GM12878 (cell line): Measurements from ENCODE around the gene TCF4. TPM values are rescaled to one million over a fixed set of nuclear protein-coding genes. Genes with fewer than 3 reads are reported as not detected.

Experiments
- ATAC-seq: fragments of 200-7000 bp; cut with Tn5 transposase; 3 replicates; pipeline ENCODE4 v1.9.1; 2020; ENCODE audit warnings: mild to moderate bottlenecking, moderate library complexity
- BruUV-seq: library from RNA; stranded (reverse); fragments of 400-500 nt; replicated peaks from 2 replicates; lab custom pipeline; 2021; lab: Mats Ljungman, UMichigan
- CTCF ChIA-PET: fragments of 300-600 bp; sonication (Branson Sonifier 250); formaldehyde crosslinking; extraction: SDS; loops from one replicate; lab custom pipeline; 2021; ENCODE audit warnings: inconsistent platforms; lab: Yijun Ruan, JAX
- POLR2A ChIA-PET: fragments of 350-600 bp; formaldehyde crosslinking; extraction: SDS; loops from one replicate; lab custom pipeline; 2021; ENCODE audit warnings: inconsistent platforms; lab: Charles Lee
- RAD21 ChIA-PET: fragments of 300-600 bp; sonication (Branson Sonifier 250); formaldehyde crosslinking; loops from one replicate; lab custom pipeline; 2023; ENCODE audit warnings: antibody characterized with exemption; ENCODE audit not compliant: unreplicated experiment; lab: Charles Lee
- SMC1A ChIA-PET: fragments of 300-600 bp; sonication (Branson Sonifier 250); formaldehyde crosslinking; loops from one replicate; lab custom pipeline; 2023; ENCODE audit not compliant: unreplicated experiment, uncharacterized antibody; lab: Charles Lee
- DNase-seq: peaks from one replicate; pipeline ENCODE4 v3.0.0-alpha.2; 2011; ENCODE audit warnings: low read depth, low spot score
- FAIRE-seq: peaks from 3 replicates; lab custom pipeline; 2011; peaks lifted over from hg19 to GRCh38; lab: Jason Lieb, UNC
- H2AFZ ChIP-seq: 2 replicates; pipeline ENCODE4 v1.6.0; 2011; ENCODE audit warnings: low read depth, low read length, control low read depth; ENCODE audit not compliant: control insufficient read depth
- H3K27ac ChIP-seq: 2 replicates; pipeline ENCODE4 v1.5.1; 2011; ENCODE audit warnings: control low read depth; ENCODE audit not compliant: control insufficient read depth, insufficient read depth
- H3K27me3 ChIP-seq, 2 experiments: replicated peaks in 1 of 2; 2 replicates each; pipeline versions ENCODE4 v1.6.0 to v1.6.1; 2011; ENCODE audit warnings: low read length in 1 of 2; ENCODE audit not compliant: control insufficient read depth in 2 of 2, insufficient read depth in 2 of 2
- H3K36me3 ChIP-seq, 2 experiments: 2 replicates each; pipeline ENCODE4 v1.5.1; 2011; ENCODE audit warnings: low read length in 1 of 2; ENCODE audit not compliant: control insufficient read depth in 2 of 2, insufficient read depth in 2 of 2
- H3K4me1 ChIP-seq: 2 replicates; pipeline ENCODE4 v1.6.1; 2011; ENCODE audit warnings: mild to moderate bottlenecking, low read length, moderate library complexity, mixed read lengths; ENCODE audit not compliant: control insufficient read depth, insufficient read depth
- H3K4me2 ChIP-seq: 2 replicates; pipeline ENCODE4 v1.6.0; 2011; ENCODE audit warnings: control low read depth; ENCODE audit not compliant: control insufficient read depth, insufficient read depth
- H3K4me3 ChIP-seq: fragments of 200-600 bp; sonication (generic); 2 replicates; pipeline ENCODE4 v1.5.1; 2016
- H3K79me2 ChIP-seq: 2 replicates; pipeline ENCODE4 v1.6.0; 2011; ENCODE audit warnings: low read length; ENCODE audit not compliant: control insufficient read depth, insufficient read depth
- H3K9ac ChIP-seq: 2 replicates; pipeline ENCODE4 v1.8.0; 2011; ENCODE audit warnings: low read length, control low read depth, mixed read lengths; ENCODE audit not compliant: control insufficient read depth, insufficient read depth
- H3K9me3 ChIP-seq: replicated peaks from 3 replicates; pipeline ENCODE4 v1.5.1; 2011; ENCODE audit warnings: mild to moderate bottlenecking, low read length; ENCODE audit not compliant: control insufficient read depth, insufficient read depth
- H4K20me1 ChIP-seq: 2 replicates; pipeline ENCODE4 v1.6.0; 2011; ENCODE audit not compliant: control insufficient read depth, insufficient read depth
- CEBPB ChIP-seq, 2 experiments: fragments of 150-350 bp in 1 of 2; IDR thresholded peaks; 2 replicates each; pipeline ENCODE4 v1.6.1; 2012 to 2014; ENCODE audit warnings: low read depth in 2 of 2, low read length in 2 of 2, borderline replicate concordance in 1 of 2, inconsistent platforms in 1 of 2
- HCFC1 ChIP-seq: fragments of 150-350 bp; IDR thresholded peaks from 2 replicates; pipeline ENCODE4 v1.6.1; 2014; ENCODE audit warnings: low read length
- KAT2A ChIP-seq: conservative IDR thresholded peaks from 2 replicates; pipeline ENCODE4 v1.6.1; 2011; ENCODE audit warnings: low read depth, low read length; ENCODE audit not compliant: control insufficient read depth
- MEF2A ChIP-seq: IDR thresholded peaks from 2 replicates; pipeline ENCODE4 v1.6.1; 2011; ENCODE audit warnings: low read depth, mild to moderate bottlenecking, low read length, moderate library complexity; ENCODE audit not compliant: insufficient read depth
- NFYB ChIP-seq: IDR thresholded peaks from 2 replicates; pipeline ENCODE4 v1.6.1; 2011; ENCODE audit warnings: low read depth, mild to moderate bottlenecking, low read length, improper control_type of control experiment, moderate library complexity; ENCODE audit not compliant: insufficient read depth
- NR2F1 ChIP-seq: fragments of 450-650 bp; conservative IDR thresholded peaks from 2 replicates; pipeline ENCODE4 v1.6.1; 2017; ENCODE audit warnings: mild to moderate bottlenecking
- PKNOX1 ChIP-seq: fragments of 450-650 bp; IDR thresholded peaks from 2 replicates; pipeline ENCODE4 v1.6.1; 2016; ENCODE audit warnings: mild to moderate bottlenecking
- RB1 ChIP-seq: fragments of 450-650 bp; formaldehyde crosslinking; IDR thresholded peaks from 2 replicates; pipeline ENCODE4 v1.6.1; 2017; ENCODE audit warnings: mild to moderate bottlenecking, borderline replicate concordance
- ZNF217 ChIP-seq: fragments of 450-650 bp; IDR thresholded peaks from 2 replicates; pipeline ENCODE4 v1.6.1; 2017; ENCODE audit warnings: antibody characterized with exemption, mild to moderate bottlenecking
- ZNF622 ChIP-seq: fragments of 450-650 bp; IDR thresholded peaks from 2 replicates; pipeline ENCODE4 v1.6.1; 2017; ENCODE audit warnings: mild to moderate bottlenecking, inconsistent platforms
- ZZZ3 ChIP-seq: IDR thresholded peaks from 2 replicates; pipeline ENCODE4 v1.6.1; 2011; ENCODE audit warnings: low read depth; ENCODE audit not compliant: control insufficient read depth, insufficient read length
- WGBS: methylation state at CpG from one replicate; pipeline ENCODE4 v1.1.6; 2016; ENCODE audit warnings: low lambda C conversion rate; ENCODE audit not compliant: insufficient replicate concordance, insufficient coverage; ENCODE audit errors: missing lambda C conversion rate; 5-methylcytosine and 5-hydroxymethylcytosine counted together
- in situ Hi-C: fragments of 300-500 bp; cut with MboI; formaldehyde crosslinking; loops from 9 replicates; pipeline ENCODE4 v1.14.3; 2018; ENCODE audit warnings: mixed read lengths
- intact Hi-C: fragments of 100-400 bp; cut with micrococcal nuclease; formaldehyde crosslinking; loops from one replicate; pipeline ENCODE4 v1.14.2; 2022; ENCODE audit not compliant: unreplicated experiment
- polyA plus RNA-seq, 11 experiments: library from polyadenylated mRNA; depleted of rRNA in 4 of 11; unstranded in 6 of 11; stranded (reverse) in 5 of 11; fragments of >200 nt; fragmentation: Nextera tagmentation in 4 of 11; fragmentation: Illumina TruSeq in 1 of 11; extraction: Ambion mirVana in 4 of 11; extraction: Trizol in 1 of 11; gene quantifications; 1 replicate in 1 of 11; 2 replicates in 10 of 11; pipeline versions ENCODE4 v1.2.1 to v1.2.3, GENCODE V29; 2011 to 2016; ENCODE audit warnings: inconsistent platforms in 2 of 11, missing spikeins in 2 of 11, low read depth in 1 of 11
- total RNA-seq, 4 experiments: library from RNA; depleted of rRNA in 3 of 4; stranded (reverse); fragments of >200 nt in 3 of 4; fragmentation: Illumina TruSeq in 1 of 4; extraction: Trizol in 1 of 4; gene quantifications; 2 replicates each; pipeline versions ENCODE4 v1.2.1 to v1.2.3, GENCODE V29; 2013 to 2021

Gene TCF4
- total and polyA plus RNA-seq, 10 of the 15 experiments (the other 5 are each of a cell fraction or from before 2014, with no cell fraction given), result 15.2 to 94.0 (median 31.5) TPM

- ChIA-PET CTCF (interaction anchor here (0.8 kb wide), 1 partner anchor 9 kb away, joined by 3 read pairs; no protein-coding TSS in a partner anchor), POLR2A (no interaction called here), RAD21 (no interaction called here), SMC1A (no interaction called here)
- in situ Hi-C loops (no loop called here), intact Hi-C loops (no loop called here)
- H2AFZ ChIP-seq, result no peak overlapping the region
- FAIRE-seq (no peak), ATAC-seq (no peak), DNase-seq (no peak)
- no peaks in the 10 kb centered on the region for H4K20me1 ChIP-seq
- 93% methylated on average over 2 of the region's 2 CpGs for WGBS
- H3K27ac ChIP-seq, result no peak overlapping the region
- no peaks in the 10 kb centered on the region for H3K4me1 ChIP-seq
- no peaks in the 10 kb centered on the region for H3K36me3 ChIP-seq
- H3K27me3 ChIP-seq, result 0 out of 4 replicates have a peak, but pooled peaks cover 0 to 1% of the 10 kb centered on the region in 2 experiments
- TF ChIP-seq KAT2A, result no peak
- no peak for TF ChIP-seq RB1
- no peak for TF ChIP-seq NFYB
- TF ChIP-seq ZNF217, result no peak
- no peak for TF ChIP-seq ZNF622
- TF ChIP-seq ZZZ3, result no peak
- TF ChIP-seq MEF2A, result no peak
- no peak for TF ChIP-seq CEBPB (IDR thresholded peaks at IDR 0.05; ENCODE audit: borderline replicate concordance in 1 of 2, low read depth in 2 of 2, low read length in 2 of 2)
- TF ChIP-seq NR2F1, result no peak
- TF ChIP-seq PKNOX1, result no peak
- no peak for TF ChIP-seq HCFC1
- H3K9ac ChIP-seq, result no peak overlapping the region
- H3K79me2 ChIP-seq, result no peaks in the 10 kb centered on the region
- no peaks in the 10 kb centered on the region for H3K9me3 ChIP-seq
- H3K4me2 ChIP-seq, result no peak overlapping the region
- BruUV-seq, result no TSS peak
- H3K4me3 ChIP-seq, result no peak overlapping the region
Measured at GRCh38 chr18:55433140-55433539, 154.9 kb downstream of the TCF4 start.
